CD4-positive, alpha-beta T cell treated with Interleukin-4 for 1 hour (primary cell): Measurements from ENCODE around the gene MUS81.

Experiments used
- DNase-seq, 2 donors: peaks; one replicate each; pipeline ENCODE4 v3.0.0-alpha.2; 2020 to 2022

Gene MUS81

DNA sequence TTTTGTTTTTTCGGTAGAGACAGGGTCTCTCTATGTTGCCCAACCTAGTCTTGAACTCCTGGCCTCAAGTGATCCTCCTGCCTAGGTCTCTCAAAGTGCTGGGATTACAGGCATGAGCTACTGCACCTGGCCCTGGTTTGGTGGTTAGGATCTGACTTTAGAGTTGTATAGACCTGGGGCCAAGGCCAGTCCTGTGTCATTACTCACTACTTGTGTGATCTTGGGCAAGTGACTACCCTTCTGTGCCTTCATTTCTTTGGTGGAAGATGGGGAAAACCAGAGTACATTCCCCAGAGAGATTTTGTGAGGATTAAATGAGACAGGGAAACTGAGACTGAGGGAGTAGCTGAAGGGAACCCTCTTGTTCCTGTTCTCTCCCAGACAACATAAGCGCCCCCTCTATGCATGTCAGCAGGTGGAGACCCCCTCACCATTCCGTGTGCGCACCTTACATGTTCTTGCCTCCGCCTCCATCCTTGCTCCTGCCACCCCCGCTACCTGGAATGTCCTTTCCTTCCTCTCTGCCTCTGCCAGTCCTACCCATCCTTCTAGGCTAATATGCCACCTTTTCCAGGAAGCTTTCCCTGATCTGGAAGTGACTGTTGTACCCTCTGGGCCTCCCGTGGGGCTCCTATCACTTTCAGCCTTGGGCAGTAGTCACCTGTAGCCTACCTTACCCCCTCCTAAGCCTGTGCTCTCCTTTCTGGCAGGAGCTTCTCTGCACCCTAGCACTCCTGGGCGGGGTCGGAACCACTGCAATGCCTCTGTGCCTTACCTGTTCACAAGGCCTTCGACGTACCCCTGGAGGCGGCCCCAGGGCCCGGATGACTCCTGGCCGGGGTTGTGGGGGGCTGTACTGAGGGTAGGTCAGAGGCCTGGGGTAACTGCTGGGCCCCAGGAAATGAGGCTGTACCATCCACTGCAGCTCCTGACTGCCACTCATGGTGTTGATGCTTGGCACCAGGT, 36.1 kb downstream of the MUS81 start:
- no peak for DNase-seq

DNA sequence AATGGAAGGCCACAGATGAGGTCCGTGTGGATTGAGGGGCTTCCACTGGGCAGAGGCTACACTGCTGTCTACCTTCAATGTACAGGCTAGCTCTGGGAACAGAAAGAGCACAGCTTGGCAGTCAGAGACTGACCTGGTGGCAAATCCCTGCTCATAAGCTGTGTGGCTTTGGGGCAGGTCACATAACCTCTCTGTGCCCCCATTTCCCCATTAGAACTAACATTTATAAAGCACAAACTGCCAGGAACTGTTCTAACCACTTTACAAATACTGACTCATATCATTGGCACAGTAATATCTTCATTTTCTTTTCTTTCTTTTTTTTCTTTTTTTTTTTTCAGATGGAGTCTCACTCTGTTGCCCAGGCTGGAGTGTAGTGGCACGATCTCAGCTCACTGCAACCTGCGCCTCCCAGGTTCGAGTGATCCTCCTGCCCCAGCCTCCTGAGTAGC, 36.8 kb downstream of the MUS81 start:
- no peak for DNase-seq

DNA sequence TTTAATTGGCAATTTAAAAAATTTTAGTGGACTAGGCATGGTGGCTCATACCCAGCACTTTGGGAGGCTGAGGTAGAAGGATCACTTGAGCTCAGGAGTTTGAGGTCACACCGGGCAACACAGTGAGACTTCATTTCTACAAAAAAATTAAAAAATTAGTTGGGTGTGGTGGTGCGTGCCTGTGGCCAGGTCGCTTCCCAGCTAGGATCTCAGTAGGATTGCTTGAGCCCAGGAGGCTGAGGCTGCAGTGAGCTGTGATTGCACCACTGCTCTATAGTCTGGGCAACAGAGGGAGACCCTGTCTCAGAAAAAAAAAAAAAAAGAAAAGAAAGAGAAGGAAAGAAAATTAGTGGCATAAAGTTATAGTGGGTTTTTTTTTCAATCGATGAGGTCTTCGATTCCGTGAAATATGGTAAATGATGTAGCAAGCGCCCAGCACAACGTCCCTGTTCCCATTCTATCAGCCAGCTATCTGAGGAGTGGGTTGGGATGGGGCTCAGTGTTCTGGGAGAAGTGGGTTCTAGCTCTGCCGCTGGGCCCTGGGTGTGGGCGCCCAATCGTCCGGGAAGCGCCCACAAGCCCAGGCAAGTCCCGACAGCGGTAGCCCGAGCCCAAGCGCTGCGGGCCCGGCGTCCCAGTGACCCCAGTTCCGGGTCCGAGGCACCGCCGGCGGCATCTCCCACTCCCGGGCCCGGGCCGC, 38.6 kb downstream of the MUS81 start:
- no peak for DNase-seq

DNA sequence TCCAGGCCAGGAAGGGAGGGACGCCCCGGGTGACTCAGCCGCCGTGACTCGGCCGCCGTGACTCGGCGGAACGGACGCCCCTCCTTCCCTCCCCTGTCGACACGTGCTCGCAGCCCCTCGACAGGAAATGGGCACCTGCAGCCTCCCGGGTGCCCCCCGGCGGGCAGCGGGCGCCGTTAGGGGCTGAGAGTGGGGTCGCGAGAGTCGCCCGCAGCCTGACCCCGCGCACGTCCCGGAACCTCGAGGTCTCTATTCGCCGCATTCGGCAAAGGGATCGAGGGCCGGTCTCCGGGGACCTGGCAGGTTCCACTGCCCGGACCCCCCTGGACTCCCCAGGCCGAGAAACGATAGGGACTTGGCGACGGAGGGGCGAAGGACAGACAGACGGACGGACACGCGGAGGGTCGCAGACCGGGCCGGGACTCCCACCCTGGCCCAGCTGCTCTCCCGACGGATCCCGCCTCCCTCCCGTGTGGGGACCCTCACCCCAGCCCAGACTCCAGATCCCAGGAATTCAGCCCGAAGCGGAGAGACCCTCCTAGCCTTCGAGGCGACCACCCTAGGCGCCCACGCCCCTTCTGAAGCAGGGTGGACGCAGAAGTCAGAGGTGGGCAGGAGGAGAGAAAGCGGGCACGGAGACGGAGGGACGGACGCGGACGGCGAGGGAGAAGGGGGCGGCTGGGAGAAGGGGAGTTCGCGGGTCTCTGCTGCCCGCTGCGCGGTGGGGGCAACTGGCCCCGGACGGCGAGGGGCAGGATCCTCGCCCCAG, 39.3 kb downstream of the MUS81 start:
- DNase-seq, result peak; percentile 54 to 66

DNA sequence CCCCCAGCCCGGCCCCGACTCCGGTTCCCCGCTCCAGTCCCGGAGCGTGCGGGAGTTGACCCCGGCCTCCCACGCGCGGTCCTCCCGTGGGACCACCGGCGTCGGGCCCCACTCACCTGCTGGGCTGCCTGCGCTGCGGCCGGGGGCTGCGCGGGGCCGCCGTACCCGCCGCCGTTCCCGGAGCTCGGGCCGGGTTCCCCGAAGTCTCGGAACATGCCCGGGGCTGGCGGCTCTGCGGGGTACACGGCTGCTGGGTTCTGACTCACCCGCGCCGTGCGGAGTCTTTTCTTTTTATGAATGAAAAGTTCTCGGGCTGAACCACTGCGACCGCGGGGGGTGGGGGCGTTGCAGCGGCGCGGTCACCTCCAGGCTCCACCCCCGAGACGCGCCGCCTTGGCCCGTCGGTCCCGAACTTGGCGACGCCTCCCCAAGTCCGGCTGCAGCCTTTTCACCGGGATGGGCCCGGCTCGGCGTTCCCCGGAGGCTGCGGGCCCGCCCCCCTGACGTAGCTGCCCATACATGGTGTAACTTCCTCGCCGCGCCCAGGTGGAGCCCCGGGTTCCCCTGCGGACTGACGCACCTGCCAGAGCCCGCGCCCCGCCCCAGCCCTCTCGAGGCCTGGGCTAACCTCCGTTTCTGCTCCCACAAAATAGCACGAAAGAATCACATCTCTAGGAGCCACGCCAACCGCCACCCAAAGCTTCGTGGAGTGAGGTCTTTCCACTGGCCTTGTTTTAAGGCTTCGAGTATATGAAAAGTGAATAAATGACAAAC, 40.1 kb downstream of the MUS81 start, which contains the start of gene FOSL1:
Gene FOSL1 (minus strand): TSS at position 264 of the 774 bp plus-strand sequence. CDS start 49 bp downstream, at position 215.
- DNase-seq, result peak; percentile 97

DNA sequence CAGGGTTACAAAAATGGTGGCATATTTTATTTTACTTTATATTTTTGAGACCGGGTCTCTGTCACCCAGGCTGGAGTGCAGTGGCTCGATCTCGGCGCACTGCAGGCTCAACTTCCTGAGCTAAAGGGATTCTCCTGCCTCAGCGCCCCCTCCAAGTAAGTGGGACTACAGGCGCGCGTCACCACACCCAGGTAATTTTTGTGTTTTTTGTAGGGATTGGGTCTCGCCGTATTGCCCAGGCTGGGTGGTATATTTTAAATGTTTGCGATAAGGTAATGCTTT, 40.6 kb downstream of the MUS81 start:
- no peak for DNase-seq

DNA sequence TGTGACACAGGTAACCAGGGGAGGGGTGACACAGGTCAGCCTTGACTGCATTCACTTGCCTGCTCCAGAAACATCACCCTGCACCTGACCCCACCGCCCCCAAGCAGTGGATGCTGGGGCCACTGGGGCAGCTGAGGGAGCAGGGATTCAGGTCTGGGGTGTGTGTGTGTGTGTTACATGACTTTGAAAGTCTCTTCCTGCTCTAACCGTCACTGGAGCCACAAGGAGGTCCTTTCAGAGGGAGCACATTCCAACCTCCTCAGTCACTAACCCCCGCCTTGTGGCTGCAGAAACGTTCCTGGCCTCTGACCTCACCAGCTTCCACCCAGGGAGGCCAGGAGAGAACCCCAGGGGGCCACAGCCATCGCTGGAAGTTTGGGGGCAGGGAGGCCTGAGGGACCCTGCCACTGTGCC, 42.8 kb downstream of the MUS81 start:
- no peak for DNase-seq

DNA sequence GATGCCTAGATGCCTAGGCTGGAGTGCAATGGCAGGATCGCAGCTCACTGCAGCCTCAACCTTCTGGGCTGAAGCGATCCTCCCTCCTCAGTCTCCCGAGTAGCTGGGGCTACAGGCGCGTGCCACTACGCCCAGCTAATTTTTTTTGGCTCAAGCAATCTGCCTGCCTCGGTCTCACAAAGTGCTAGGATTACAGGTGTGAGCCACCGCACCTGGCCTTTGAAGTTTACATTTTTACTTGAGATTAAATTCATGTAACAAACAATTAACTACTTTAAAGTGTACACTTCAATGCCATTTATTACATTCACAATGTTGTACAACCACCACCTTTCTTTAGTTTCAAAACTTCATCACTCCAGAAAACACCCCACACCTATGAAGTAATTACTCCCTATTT, 43.5 kb downstream of the MUS81 start:
- DNase-seq, result no peak

DNA sequence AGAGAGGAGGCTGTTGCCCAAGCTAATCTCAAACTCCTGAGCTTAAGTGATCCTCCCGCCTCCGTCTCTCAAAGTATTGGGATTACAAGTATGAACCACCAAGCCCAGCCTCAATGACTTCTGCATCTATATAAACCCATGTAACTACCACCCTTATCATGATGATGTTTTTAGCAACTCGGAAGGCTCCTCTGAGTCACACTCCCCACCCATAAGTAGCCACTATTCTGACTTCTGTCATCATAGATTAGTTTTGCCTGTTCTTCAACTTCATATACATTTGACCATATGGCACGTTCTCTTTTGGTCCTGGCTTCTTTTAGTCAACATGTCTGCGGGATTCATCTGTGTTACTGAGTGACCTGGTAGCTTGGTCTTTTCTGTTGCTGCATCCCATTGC, 46.4 kb downstream of the MUS81 start:
- no peak for DNase-seq

DNA sequence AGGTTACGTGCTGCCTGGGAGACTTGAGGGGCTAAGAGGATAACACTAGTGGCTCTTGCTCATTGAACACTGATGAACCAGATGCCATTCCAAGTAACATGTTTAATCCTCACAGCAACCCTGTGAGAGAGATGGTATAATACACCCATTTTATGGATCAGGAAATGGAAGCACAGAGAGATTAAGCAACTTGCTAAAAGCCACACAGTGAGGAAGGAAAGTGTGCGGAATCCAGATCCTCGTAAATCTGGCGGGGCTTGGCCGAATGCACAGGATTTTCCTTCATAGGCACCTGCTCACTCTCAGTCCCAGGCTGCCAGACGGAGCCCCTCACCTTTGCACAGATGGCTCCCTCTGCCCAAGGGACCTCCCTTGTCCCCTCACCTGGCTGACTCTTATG, 47.6 kb downstream of the MUS81 start:
- no peak for DNase-seq

DNA sequence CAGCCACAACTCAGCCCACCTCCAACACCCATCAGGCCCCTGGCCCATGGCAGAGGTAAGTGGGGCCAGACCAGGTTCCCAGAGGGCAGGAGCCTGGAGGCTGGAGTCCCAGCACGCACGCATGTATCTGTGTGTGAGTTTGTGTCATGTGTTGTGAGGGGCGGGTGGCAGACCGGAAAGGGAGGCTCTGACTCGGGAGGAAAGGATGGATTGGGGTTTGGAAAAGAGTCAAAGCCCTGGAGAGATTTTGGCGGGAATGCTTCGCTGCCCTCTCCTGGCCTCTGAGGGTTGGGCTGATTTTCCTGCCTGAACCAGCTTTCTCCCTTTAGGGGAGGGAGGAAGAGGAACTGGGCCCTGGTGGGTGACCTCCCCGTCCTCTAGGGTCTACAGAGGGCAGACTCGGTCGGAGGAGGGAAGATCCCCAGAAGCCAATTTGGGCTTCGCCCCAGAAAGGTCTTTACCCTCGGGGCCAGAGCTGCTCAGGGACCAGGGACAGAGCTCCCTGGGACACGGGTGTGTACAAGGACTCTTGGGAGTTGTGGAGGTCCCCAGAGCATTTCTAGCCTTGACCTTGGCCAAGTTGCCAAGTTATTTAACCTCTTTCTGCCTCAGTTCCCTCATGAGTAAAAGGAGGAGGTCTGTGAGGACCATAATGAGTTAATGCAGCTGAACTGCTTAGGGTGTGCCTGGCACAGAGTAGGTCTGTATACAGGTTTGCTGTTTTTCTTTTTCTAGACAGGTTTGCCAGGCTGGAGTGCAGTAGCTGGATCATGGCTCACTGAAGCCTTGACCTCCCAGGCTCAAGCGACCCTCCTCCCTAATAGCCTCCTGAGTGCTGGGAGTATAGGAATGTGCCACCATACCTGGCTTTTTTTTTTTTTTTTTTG, 51.7 kb downstream of the MUS81 start:
- no peak for DNase-seq

DNA sequence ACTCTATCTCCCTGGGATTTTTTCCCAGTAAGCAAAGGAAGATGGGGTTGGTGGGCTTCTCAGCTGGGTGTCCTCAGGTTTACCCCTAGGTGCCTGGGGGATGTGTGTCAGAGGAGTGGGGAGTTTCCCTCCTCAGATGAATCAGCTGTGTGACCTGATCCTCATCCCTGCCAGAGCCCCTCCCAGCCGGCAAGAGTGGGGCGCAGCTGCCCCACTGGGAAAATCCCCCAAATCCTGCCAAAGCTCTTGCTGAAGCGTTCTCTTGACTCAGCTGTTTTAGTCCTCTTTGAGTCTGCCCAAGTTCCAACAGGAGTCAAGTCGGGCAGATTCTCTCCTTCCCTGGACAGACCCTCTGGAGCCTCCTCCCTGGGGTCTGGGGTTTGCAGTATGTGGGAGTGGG, 52.6 kb downstream of the MUS81 start:
- no peak for DNase-seq

DNA sequence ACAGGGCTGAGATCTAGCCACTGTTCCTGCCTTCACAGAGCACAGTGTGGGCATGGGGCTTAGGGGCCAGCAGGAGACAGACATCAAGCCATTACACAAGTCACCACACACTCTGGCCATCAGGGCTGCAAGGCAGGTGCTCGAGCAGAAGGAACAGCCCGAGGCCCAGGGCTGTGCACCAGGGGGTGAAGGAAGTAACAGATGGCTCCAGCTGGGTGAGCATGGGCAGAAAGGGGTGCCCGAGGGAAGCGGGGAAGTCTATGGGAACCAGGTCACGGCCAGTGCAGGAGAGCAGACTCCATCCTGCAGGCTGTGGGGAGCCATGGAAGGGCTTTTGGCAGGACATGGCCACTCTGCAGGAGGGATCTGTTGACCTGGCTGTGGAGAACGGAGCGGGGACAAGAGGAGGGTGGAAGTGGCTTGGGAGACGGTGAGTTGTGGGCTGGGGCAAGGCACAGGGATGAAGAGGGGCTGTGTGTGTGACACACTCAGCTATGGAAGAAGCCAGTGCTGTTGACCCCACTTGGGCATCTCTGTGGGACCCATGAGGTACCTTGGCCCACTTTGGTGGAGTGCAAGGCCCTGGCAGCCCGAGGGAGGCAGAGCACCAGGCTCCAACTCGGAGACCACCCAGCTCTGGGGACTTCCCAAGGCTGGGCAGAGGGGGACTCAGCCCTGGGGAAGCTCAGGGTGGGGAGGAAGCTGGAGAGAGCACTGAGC, 55.0 kb downstream of the MUS81 start:
- DNase-seq, result no peak

DNA sequence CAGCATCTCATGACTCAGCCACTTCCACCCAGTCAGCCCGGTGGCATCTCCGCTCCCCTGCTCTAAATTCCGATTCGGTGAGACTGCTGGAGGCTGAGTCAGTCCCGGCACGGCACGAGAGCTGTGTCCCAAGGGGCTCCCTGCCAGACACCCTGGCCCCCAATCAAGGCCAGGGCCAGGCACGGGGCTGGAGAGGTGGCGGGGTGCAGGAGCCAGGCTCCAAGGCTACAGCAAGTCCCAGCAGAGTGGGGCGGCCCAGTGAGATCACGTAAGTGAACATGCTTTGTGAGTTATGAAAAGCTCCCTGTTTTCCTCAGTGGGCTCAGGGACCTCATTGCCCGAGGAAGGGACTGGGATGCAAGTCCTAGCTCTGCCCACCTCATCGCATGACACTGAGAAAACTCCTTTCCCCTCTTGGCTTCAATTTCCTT, 55.6 kb downstream of the MUS81 start:
- peak in 1 of 2 donors; percentile 52 for DNase-seq
